ENCODE data around the gene GLG1.
"Not testable (repeated sequence)": the region's sequence is repeated elsewhere in the genome, so short reads cannot be mapped to it uniquely, and the experiment has no call there.

GLG1 gene

DNA sequence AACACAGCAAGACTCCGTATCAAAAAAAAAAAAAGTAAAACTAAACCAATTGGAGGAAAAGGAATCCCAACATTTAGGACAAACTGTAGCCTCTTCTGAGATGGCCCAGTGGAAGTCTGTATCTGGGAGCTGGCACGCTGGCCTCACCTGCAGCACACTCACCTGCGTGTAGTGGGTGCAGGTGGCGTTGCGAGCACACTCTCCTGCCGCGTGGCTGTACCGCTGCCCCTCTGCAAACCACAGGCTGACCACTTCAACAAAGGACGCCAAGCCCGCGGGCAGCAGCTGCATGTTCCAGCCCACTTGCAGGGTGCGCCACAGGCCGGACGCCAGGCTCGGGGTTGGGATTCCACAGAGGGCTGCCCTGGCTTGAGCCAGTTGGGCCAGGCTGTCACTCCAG lies 189.0 kb downstream of the GLG1 start:
- DNase-seq (ENCODE audit: insufficient read length, low spot score); FAIRE-seq: not testable (repeated sequence)

DNA sequence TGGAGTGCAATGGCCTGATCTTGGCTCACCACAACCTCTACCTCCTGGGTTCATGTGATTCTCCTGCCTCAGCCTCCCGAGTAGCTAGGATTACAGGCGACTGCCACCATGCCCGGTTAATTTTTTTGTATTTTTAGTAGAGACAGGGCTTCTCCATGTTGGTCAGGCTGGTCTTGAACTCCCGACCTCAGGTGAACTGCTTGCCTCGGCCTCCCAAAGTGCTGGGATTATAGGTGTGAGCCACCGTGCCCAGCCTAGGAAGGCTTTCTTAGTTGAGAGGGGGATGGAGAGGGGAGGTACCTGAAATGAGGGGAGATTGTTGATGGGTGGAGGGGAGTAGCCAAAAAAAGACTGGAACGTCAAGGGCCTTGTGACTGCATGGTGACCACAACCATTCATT lies 193.0 kb downstream of the GLG1 start:
- not testable (repeated sequence) for FAIRE-seq; DNase-seq (ENCODE audit: insufficient read length, low spot score)

- not testable (repeated sequence) for DNase-seq (ENCODE audit: insufficient read length, low spot score); FAIRE-seq
These were observed 193.4 kb downstream of the GLG1 start for GRCh38 chr16:74413485-74413884.

DNA sequence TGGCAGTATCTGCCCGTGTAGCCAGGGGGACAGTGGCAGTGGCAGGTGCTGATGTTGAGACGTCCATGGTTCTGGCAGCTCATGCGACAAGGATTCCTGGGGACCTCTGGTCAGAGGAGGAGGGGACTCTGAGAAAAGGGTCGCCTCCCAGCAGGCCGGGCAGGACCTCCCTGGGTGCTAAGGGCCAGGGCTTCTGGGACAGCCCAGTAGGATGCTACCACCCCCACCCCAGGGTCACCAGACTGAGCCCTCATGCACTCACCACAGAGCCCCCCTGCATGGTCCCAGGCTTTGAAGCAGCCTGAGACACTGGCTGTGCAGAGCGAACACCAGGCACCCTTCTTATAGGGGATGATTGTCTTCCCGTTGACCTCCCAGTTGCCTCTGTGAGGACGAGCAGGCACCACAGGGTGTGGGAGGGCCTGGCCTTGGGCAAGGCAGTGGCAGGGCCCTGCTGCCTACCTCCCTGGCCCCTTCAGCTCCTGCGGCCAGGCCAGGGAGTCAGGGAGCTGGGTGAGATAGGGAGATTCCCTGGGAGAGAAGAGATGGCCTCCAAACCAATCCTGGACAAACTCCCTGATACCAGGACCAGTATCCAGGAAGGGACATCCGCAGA lies 194.0 kb downstream of the GLG1 start:
- DNase-seq (ENCODE audit: insufficient read length, low spot score); FAIRE-seq: not testable (repeated sequence)

GRCh38 chr16:74412138-74412774 lies 194.7 kb downstream of the GLG1 start:
- not testable (repeated sequence) for FAIRE-seq; DNase-seq (ENCODE audit: insufficient read length, low spot score)

GRCh38 chr16:74410981-74411380 lies 195.9 kb downstream of the GLG1 start:
- FAIRE-seq = not testable (repeated sequence)

GRCh38 chr16:74410057-74410957 lies 196.6 kb downstream of the GLG1 start:
- not testable (repeated sequence) for DNase-seq (ENCODE audit: insufficient read length, low spot score); FAIRE-seq

More at GRCh38 chr16:74410981-74411380, 195.9 kb downstream of the GLG1 start:
- DNase-seq (ENCODE audit: insufficient read length, low spot score) = not testable (repeated sequence)

DNA sequence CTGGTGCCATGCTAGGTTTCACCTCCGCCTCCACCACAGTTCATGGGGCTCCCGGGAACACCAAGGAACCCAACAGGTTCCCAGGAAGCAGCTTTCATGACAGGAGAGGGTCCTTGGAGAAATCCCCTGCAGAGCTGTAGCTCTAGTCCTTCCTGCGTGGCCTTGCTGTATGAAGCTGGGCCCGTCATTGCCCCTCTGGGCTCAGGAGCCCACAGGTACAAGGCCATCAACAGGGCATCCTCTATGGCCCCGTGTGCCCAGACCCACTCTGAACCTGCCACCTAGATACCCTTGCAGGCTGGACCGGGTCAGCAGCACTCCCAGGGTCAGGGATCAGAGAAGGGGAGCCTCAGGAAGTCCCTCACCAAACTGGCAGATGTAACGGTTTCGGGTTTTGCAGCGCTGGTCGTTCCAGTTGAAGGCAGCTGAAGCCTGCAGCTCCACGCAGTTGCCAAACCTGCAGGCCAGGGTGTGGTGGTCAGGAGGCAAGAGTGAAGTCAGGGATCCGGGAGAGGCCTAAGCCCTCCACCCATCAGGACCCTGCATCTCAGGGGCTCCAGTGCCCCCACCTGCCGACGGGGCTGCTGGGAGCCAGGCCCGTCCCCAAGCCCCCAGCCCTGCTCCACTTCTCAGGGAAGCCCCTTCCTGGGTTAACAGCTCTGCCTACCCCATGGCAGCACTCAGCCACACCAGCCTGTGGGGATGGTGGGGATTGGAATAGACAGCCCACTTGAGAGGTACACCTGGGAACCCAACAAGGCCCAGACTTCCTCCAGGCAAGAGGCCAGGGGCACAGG lies 197.5 kb downstream of the GLG1 start:
- DNase-seq (ENCODE audit: insufficient read length, low spot score); FAIRE-seq: not testable (repeated sequence)

DNA sequence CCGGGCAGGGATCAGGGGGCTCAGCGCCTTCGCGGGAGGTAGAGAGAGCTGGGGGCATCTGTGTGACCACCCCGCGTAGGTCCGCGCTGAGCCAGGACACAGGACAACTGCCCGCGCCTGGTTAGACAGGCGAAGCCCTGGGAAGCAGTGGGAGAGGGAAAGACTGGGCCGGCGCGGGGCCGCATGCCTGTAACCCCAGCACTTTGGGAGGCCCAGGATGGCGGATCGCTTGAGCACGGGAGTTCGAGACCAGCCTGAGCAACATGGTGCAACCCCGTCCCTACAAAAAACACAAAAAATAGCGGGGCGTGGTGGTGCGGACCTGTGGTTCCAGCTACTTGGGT lies 199.6 kb downstream of the GLG1 start:
- not testable (repeated sequence) for FAIRE-seq; DNase-seq (ENCODE audit: insufficient read length, low spot score)

GRCh38 chr16:74406600-74407361 lies 200.1 kb downstream of the GLG1 start:
- FAIRE-seq = not testable (repeated sequence)

GRCh38 chr16:74404148-74404933 lies 202.6 kb downstream of the GLG1 start:
- not testable (repeated sequence) for FAIRE-seq; DNase-seq (ENCODE audit: insufficient read length, low spot score)

More at GRCh38 chr16:74406600-74407361, 200.1 kb downstream of the GLG1 start:
- not testable (repeated sequence) for DNase-seq (ENCODE audit: insufficient read length, low spot score)

GRCh38 chr16:74400238-74400637 lies 206.7 kb downstream of the GLG1 start:
- FAIRE-seq; DNase-seq (ENCODE audit: insufficient read length, low spot score): not testable (repeated sequence)

GRCh38 chr16:74398212-74398895 lies 208.6 kb downstream of the GLG1 start:
- FAIRE-seq = peak; percentile 33

More at GRCh38 chr16:74398212-74398895, 208.6 kb downstream of the GLG1 start:
- not testable (repeated sequence) for DNase-seq (ENCODE audit: insufficient read length, low spot score)

Data from HTR-8/SVneo (cell line).